Breast epithelium (tissue), 3 donors: ENCODE measurements around the gene ABL2.

Experiments
- CTCF ChIP-seq, 3 donors: fragments of 450-650 bp; IDR thresholded peaks; one replicate each; pipeline ENCODE4 v1.5.1; 2016 to 2017; ENCODE audit warnings: antibody characterized with exemption in 3 of 3, mild to moderate bottlenecking in 3 of 3, moderate library complexity in 3 of 3
- POLR2AphosphoS5 ChIP-seq, 3 donors: sonication (generic); formaldehyde crosslinking; IDR thresholded peaks; one replicate each; pipeline ENCODE4 v1.6.1; 2017; ENCODE audit warnings: antibody characterized with exemption in 3 of 3

- no peak for TF ChIP-seq POLR2AphosphoS5 (IDR thresholded peaks at IDR 0.05)
- TF ChIP-seq CTCF (IDR thresholded peaks at IDR 0.05), result no peak
These were observed 75.0 kb downstream of the ABL2 start for GRCh38 chr1:179154437-179154836.
